HFFc6 (cell line): ENCODE results near the gene TIAM1. TPM values are rescaled to one million over a fixed set of nuclear protein-coding genes. Genes with fewer than 3 reads are reported as not detected.

Experiments
- DNase-seq: peaks from one replicate; pipeline ENCODE4 v3.0.0-alpha.2; 2018
- H3K27ac Mint-ChIP-seq: 2 replicates; pipeline ENCODE4 v1.8.0; 2020; ENCODE audit warnings: mild to moderate bottlenecking, mixed read lengths
- H3K27me3 Mint-ChIP-seq: 2 replicates; pipeline ENCODE4 v1.8.0; 2021; ENCODE audit warnings: mild to moderate bottlenecking, moderate library complexity, mixed read lengths; ENCODE audit not compliant: insufficient read depth
- H3K36me3 Mint-ChIP-seq: 2 replicates; pipeline ENCODE4 v1.8.0; 2021; ENCODE audit warnings: low read depth, mixed read lengths
- H3K4me1 Mint-ChIP-seq: 2 replicates; pipeline ENCODE4 v1.8.0; 2020; ENCODE audit warnings: low read depth, mixed read lengths
- H3K4me3 Mint-ChIP-seq: 2 replicates; pipeline ENCODE4 v1.8.0; 2020; ENCODE audit warnings: mild to moderate bottlenecking, moderate library complexity, mixed read lengths
- H3K9me3 Mint-ChIP-seq: 2 replicates; pipeline ENCODE4 v1.8.0; 2020; ENCODE audit warnings: mild to moderate bottlenecking, mixed read lengths
- CTCF ChIP-seq: fragments of 200-600 bp; sonication (generic); IDR thresholded peaks from 2 replicates; pipeline ENCODE4 v1.5.0; 2021; ENCODE audit warnings: antibody characterized with exemption, mild to moderate bottlenecking
- total RNA-seq, 6 experiments: library from RNA; stranded (reverse); fragmentation: NEBNext Ultra II Directional; extraction: Animal tissue kit (Norgen Biotek cat#: 25700); gene quantifications; 2 replicates in 1 of 6; 3 replicates in 5 of 6; pipeline ENCODE4 v1.2.3, GENCODE V29; 2021

Gene TIAM1
- total RNA-seq, 6 experiments from 2014 or later, result 0.02 to 0.43 (median 0.27) TPM; not detected in 1

GRCh38 chr21:31190516-31190915 lies 153.5 kb downstream of the TIAM1 start:
- H3K27ac Mint-ChIP-seq, result no peak overlapping the region

DNA sequence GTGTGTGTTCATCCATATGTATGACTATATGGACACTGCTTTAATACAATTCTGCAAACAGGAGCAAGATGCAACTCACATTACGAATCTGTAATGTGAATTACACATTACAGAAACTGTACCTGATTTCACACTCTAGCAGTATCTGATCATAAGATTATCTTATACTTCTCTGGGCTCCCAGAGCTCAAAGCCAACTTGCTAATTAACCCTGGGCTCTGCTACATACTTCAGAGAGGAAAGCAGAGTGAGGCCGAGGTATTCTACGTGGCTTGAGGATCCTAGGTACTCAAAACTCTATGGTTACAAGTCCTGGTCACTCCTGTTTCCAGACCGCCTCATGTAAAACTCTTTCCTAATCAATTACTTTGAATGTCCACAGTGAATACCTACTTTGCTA lies 156.6 kb downstream of the TIAM1 start:
- peaks cover 7% of the 10 kb centered on the region; the same call in 1 of the 2 replicates for H3K9me3 Mint-ChIP-seq
- H3K4me1 Mint-ChIP-seq, result no peaks in the 10 kb centered on the region
- H3K27ac Mint-ChIP-seq, result no peak overlapping the region
- H3K36me3 Mint-ChIP-seq, result no peaks in the 10 kb centered on the region
- no peak for DNase-seq
- H3K27me3 Mint-ChIP-seq, result no peaks in the 10 kb centered on the region; the same call in 1 of the 2 replicates
- TF ChIP-seq CTCF, result no peak
- no peak overlapping the region for H3K4me3 Mint-ChIP-seq

More at GRCh38 chr21:31190516-31190915, 153.5 kb downstream of the TIAM1 start:
- no peaks in the 10 kb centered on the region; the same call in 1 of the 2 replicates for H3K27me3 Mint-ChIP-seq
- no peak for TF ChIP-seq CTCF
- H3K4me3 Mint-ChIP-seq, result no peak overlapping the region
- H3K36me3 Mint-ChIP-seq, result no peaks in the 10 kb centered on the region
- H3K9me3 Mint-ChIP-seq, result peaks cover 3% of the 10 kb centered on the region; the same call in 1 of the 2 replicates
- no peak for DNase-seq
- no peaks in the 10 kb centered on the region for H3K4me1 Mint-ChIP-seq

GRCh38 chr21:31186916-31187315 lies 157.1 kb downstream of the TIAM1 start:
- TF ChIP-seq CTCF, result no peak
- no peak for DNase-seq
- Mint-ChIP-seq H3K27ac (no peak overlapping the region), H3K27me3 (peaks cover 1% of the 10 kb centered on the region; the same call in 1 of the 2 replicates), H3K9me3 (peaks cover 7% of the 10 kb centered on the region; the same call in 1 of the 2 replicates), H3K4me3 (no peak overlapping the region), H3K36me3 (no peaks in the 10 kb centered on the region), H3K4me1 (no peaks in the 10 kb centered on the region)

- TF ChIP-seq CTCF, result no peak
- H3K27ac Mint-ChIP-seq, result no peak overlapping the region
- H3K36me3 Mint-ChIP-seq, result no peaks in the 10 kb centered on the region
- peaks cover 9% of the 10 kb centered on the region; the same call in 1 of the 2 replicates for H3K9me3 Mint-ChIP-seq
- DNase-seq, result no peak
- no peaks in the 10 kb centered on the region for H3K4me1 Mint-ChIP-seq
- peaks cover 3% of the 10 kb centered on the region; the same call in 1 of the 2 replicates for H3K27me3 Mint-ChIP-seq
- H3K4me3 Mint-ChIP-seq, result no peak overlapping the region
Observed at GRCh38 chr21:31185663-31186062, 158.4 kb downstream of the TIAM1 start.

DNA sequence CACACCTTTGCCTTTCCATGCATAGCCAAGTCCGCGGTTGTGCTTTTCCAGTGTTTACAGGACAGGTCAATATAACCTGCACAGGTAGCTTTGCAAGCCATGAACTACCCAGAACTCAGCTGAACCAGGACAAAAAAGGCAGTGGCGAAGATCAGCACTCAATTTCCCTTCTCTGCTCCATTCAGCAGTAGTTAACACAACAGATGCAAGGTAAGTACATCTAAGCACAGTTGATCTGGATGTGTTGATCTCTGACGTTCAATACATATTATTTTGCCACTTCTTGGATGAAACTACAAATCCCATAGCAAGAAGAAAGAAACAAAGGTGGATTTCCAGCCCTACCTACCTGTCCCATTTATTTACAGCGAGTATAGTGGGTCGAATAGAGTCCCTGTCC lies 159.2 kb downstream of the TIAM1 start:
- peaks cover 3% of the 10 kb centered on the region; the same call in 1 of the 2 replicates for H3K27me3 Mint-ChIP-seq
- DNase-seq, result no peak
- peaks cover 9% of the 10 kb centered on the region; the same call in 1 of the 2 replicates for H3K9me3 Mint-ChIP-seq
- no peak overlapping the region for H3K27ac Mint-ChIP-seq
- no peak for TF ChIP-seq CTCF
- H3K4me1 Mint-ChIP-seq, result no peaks in the 10 kb centered on the region
- no peaks in the 10 kb centered on the region for H3K36me3 Mint-ChIP-seq
- no peak overlapping the region for H3K4me3 Mint-ChIP-seq
